ENCODE data around the gene FOXP1.

DNA sequence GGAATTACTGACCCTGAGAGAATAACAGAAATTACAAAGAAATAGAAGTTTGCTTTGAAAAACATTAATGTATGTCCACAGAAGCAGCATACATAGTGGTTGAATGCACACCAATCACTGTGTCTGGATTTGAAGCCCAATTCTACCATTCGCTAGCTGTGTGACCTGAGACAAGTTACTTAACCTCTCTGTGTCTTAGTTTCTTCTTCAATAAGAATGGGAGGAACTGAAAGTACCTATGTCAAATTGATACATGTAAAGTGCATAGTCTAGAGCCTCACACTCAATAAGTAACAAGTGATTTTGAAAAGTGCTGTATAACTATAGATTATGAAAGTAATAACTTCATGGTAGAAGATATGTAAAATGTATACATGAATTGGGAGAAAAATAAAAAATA, 457.8 kb downstream of the FOXP1 start:
- TF ChIP-seq, protein P1, sequence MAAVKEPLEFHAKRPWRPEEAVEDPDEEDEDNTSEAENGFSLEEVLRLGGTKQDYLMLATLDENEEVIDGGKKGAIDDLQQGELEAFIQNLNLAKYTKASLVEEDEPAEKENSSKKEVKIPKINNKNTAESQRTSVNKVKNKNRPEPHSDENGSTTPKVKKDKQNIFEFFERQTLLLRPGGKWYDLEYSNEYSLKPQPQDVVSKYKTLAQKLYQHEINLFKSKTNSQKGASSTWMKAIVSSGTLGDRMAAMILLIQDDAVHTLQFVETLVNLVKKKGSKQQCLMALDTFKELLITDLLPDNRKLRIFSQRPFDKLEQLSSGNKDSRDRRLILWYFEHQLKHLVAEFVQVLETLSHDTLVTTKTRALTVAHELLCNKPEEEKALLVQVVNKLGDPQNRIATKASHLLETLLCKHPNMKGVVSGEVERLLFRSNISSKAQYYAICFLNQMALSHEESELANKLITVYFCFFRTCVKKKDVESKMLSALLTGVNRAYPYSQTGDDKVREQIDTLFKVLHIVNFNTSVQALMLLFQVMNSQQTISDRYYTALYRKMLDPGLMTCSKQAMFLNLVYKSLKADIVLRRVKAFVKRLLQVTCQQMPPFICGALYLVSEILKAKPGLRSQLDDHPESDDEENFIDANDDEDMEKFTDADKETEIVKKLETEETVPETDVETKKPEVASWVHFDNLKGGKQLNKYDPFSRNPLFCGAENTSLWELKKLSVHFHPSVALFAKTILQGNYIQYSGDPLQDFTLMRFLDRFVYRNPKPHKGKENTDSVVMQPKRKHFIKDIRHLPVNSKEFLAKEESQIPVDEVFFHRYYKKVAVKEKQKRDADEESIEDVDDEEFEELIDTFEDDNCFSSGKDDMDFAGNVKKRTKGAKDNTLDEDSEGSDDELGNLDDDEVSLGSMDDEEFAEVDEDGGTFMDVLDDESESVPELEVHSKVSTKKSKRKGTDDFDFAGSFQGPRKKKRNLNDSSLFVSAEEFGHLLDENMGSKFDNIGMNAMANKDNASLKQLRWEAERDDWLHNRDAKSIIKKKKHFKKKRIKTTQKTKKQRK (IDR thresholded peaks at IDR 0.05; ENCODE audit: low read length) = no peak
- TF ChIP-seq, protein P2, sequence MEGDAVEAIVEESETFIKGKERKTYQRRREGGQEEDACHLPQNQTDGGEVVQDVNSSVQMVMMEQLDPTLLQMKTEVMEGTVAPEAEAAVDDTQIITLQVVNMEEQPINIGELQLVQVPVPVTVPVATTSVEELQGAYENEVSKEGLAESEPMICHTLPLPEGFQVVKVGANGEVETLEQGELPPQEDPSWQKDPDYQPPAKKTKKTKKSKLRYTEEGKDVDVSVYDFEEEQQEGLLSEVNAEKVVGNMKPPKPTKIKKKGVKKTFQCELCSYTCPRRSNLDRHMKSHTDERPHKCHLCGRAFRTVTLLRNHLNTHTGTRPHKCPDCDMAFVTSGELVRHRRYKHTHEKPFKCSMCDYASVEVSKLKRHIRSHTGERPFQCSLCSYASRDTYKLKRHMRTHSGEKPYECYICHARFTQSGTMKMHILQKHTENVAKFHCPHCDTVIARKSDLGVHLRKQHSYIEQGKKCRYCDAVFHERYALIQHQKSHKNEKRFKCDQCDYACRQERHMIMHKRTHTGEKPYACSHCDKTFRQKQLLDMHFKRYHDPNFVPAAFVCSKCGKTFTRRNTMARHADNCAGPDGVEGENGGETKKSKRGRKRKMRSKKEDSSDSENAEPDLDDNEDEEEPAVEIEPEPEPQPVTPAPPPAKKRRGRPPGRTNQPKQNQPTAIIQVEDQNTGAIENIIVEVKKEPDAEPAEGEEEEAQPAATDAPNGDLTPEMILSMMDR (CRISPR knock-in tag; IDR thresholded peaks at IDR 0.05) = no peak
- TF ChIP-seq ZNF335 (CRISPR knock-in tag; IDR thresholded peaks at IDR 0.05) = no peak
- no peak for TF ChIP-seq ZNF550 (CRISPR knock-in tag; IDR thresholded peaks at IDR 0.05; ENCODE audit: borderline replicate concordance)
- TF ChIP-seq GATAD2A (CRISPR knock-in tag; IDR thresholded peaks at IDR 0.05) = no peak
- no peak for TF ChIP-seq NFE2L1 (CRISPR knock-in tag; IDR thresholded peaks at IDR 0.05; ENCODE audit: borderline replicate concordance)
- TF ChIP-seq ZNF3 (CRISPR knock-in tag; IDR thresholded peaks at IDR 0.05) = no peak
